Gastroesophageal sphincter (tissue), 4 donors: ENCODE measurements around the gene TBRG4. TPM values are rescaled to one million over a fixed set of nuclear protein-coding genes. Genes with fewer than 3 reads are reported as not detected.

Experiments
- ATAC-seq: fragments of 150-250 bp; one replicate; pipeline ENCODE4 v1.9.1; 2016; ENCODE audit warnings: mild to moderate bottlenecking, moderate library complexity
- H3K27ac ChIP-seq, 4 donors: fragments of 200-600 bp; sonication (generic) in 3 of 4; 1 replicate in 3 of 4; 2 replicates in 1 of 4; pipeline ENCODE4 v1.5.1; 2016 to 2019
- H3K27me3 ChIP-seq: fragments of 200-600 bp; sonication (generic); one replicate; pipeline ENCODE4 v1.5.1; 2019
- H3K36me3 ChIP-seq, 2 donors: fragments of 200-600 bp; sonication (generic); one replicate each; pipeline ENCODE4 v1.5.1; 2019; ENCODE audit warnings: control low read depth in 1 of 2
- H3K4me1 ChIP-seq, 3 donors: fragments of 200-600 bp; sonication (generic); 1 replicate in 2 of 3; 2 replicates in 1 of 3; pipeline ENCODE4 v1.5.1; 2016 to 2019; ENCODE audit warnings: control low read depth in 2 of 3
- H3K4me3 ChIP-seq, 2 donors: fragments of 200-600 bp; sonication (generic); one replicate each; pipeline ENCODE4 v1.5.1; 2019; ENCODE audit warnings: mild to moderate bottlenecking in 1 of 2, moderate library complexity in 1 of 2
- H3K9me3 ChIP-seq, 3 donors: fragments of 200-600 bp; sonication (generic); one replicate each; pipeline ENCODE4 v1.5.1; 2017 to 2019; ENCODE audit warnings: control low read depth in 2 of 3
- CTCF ChIP-seq, 4 experiments: fragments of 200-600 bp in 2 of 4; fragments of 450-650 bp in 2 of 4; sonication (generic) in 1 of 4; IDR thresholded peaks; one replicate each; pipeline ENCODE4 v1.5.1; 2017 to 2019; ENCODE audit warnings: antibody characterized with exemption in 4 of 4, mild to moderate bottlenecking in 2 of 4, moderate library complexity in 2 of 4
- EP300 ChIP-seq: sonication (generic); formaldehyde crosslinking; IDR thresholded peaks from one replicate; pipeline ENCODE4 v1.6.1; 2017; ENCODE audit warnings: antibody characterized with exemption, mild to moderate bottlenecking
- POLR2A ChIP-seq, 2 donors: fragments of 450-650 bp; IDR thresholded peaks; one replicate each; pipeline ENCODE4 v1.6.1; 2017; ENCODE audit warnings: antibody characterized with exemption in 2 of 2, mild to moderate bottlenecking in 2 of 2, moderate library complexity in 1 of 2
- POLR2AphosphoS5 ChIP-seq: sonication (generic); formaldehyde crosslinking; IDR thresholded peaks from one replicate; pipeline ENCODE4 v1.6.1; 2017; ENCODE audit warnings: antibody characterized with exemption
- WGBS, 2 donors: methylation state at CpG; one replicate each; pipeline ENCODE4 v1.1.5; 2018; ENCODE audit warnings: low coverage in 1 of 2; 5-methylcytosine and 5-hydroxymethylcytosine counted together
- total RNA-seq, 4 donors: library from RNA; depleted of rRNA; stranded (reverse); fragments of >200 nt; gene quantifications; one replicate each; pipeline ENCODE4 v1.1.0, GENCODE V29; 2016

TBRG4 gene
- total RNA-seq, 4 donors from 2014 or later = 38.7 to 66.6 (median 54.7) TPM

GRCh38 chr7:45080265-45080957, 31.1 kb downstream of the TBRG4 start:
- Histone ChIP-seq H3K9me3 (no peaks in the 10 kb centered on the region), H3K27ac (no peak overlapping the region), H3K36me3 (peaks cover 0 to 60% of the 10 kb centered on the region in 2 donors), H3K4me1 (no peaks in the 10 kb centered on the region), H3K4me3 (no peak overlapping the region), H3K27me3 (no peaks in the 10 kb centered on the region)
- 73 to 95% methylated on average over 3 to 5 of the region's 17 CpGs for WGBS, 2 donors
- TF ChIP-seq POLR2AphosphoS5 = no peak
- TF ChIP-seq POLR2A (IDR thresholded peaks at IDR 0.05) = no peak
- no peak for TF ChIP-seq CTCF (IDR thresholded peaks at IDR 0.05)
- no peak for TF ChIP-seq EP300
- ATAC-seq = no peak

- Histone ChIP-seq H3K4me1 (no peaks in the 10 kb centered on the region), H3K27ac (no peak overlapping the region), H3K36me3 (peaks cover 0 to 70% of the 10 kb centered on the region in 2 donors), H3K27me3 (no peaks in the 10 kb centered on the region), H3K4me3 (no peak overlapping the region), H3K9me3 (no peaks in the 10 kb centered on the region)
- no peak for TF ChIP-seq EP300
- 77 to 86% methylated on average over 7 to 8 of the region's 8 CpGs for WGBS, 2 donors
- ATAC-seq = no peak
Observed at GRCh38 chr7:45078125-45078681, 33.3 kb downstream of the TBRG4 start.

GRCh38 chr7:45077579-45077978, 33.9 kb downstream of the TBRG4 start:
- H3K27ac ChIP-seq = no peak overlapping the region
- ATAC-seq = no peak
- no peak for TF ChIP-seq POLR2AphosphoS5
- no peak for TF ChIP-seq EP300
- no peak for TF ChIP-seq CTCF (IDR thresholded peaks at IDR 0.05)
- no peak for TF ChIP-seq POLR2A (IDR thresholded peaks at IDR 0.05)
- no peaks in the 10 kb centered on the region for H3K27me3 ChIP-seq
- H3K4me3 ChIP-seq = no peak overlapping the region
- H3K4me1 ChIP-seq = no peaks in the 10 kb centered on the region
- H3K36me3 ChIP-seq = peaks cover 0 to 74% of the 10 kb centered on the region in 2 donors
- H3K9me3 ChIP-seq = no peaks in the 10 kb centered on the region
- 60% methylated on average over 1 of the region's 9 CpGs; no CpG with 5 or more reads in 1 of the 2 donors for WGBS, 2 donors

GRCh38 chr7:45076946-45077345, 34.6 kb downstream of the TBRG4 start:
- Histone ChIP-seq H3K36me3 (peaks cover 0 to 77% of the 10 kb centered on the region in 2 donors), H3K9me3 (no peaks in the 10 kb centered on the region), H3K27me3 (no peaks in the 10 kb centered on the region), H3K27ac (no peak overlapping the region), H3K4me3 (no peak overlapping the region), H3K4me1 (no peaks in the 10 kb centered on the region)
- no peak for ATAC-seq
- TF ChIP-seq CTCF (IDR thresholded peaks at IDR 0.05) = no peak
- no peak for TF ChIP-seq POLR2A (IDR thresholded peaks at IDR 0.05)
- TF ChIP-seq POLR2AphosphoS5 = no peak
- TF ChIP-seq EP300 = no peak
- WGBS, 2 donors = no CpG with 5 or more reads among the region's 5 CpGs

GRCh38 chr7:45075871-45076796, 35.4 kb downstream of the TBRG4 start:
- no peaks in the 10 kb centered on the region for H3K9me3 ChIP-seq
- TF ChIP-seq POLR2AphosphoS5 = no peak
- no peak for TF ChIP-seq CTCF (IDR thresholded peaks at IDR 0.05)
- no peak for TF ChIP-seq POLR2A (IDR thresholded peaks at IDR 0.05)
- no peak for TF ChIP-seq EP300
- ATAC-seq = no peak
- peaks cover 0 to 85% of the 10 kb centered on the region in 2 donors for H3K36me3 ChIP-seq
- no peaks in the 10 kb centered on the region for H3K27me3 ChIP-seq
- no peak overlapping the region for H3K4me3 ChIP-seq
- H3K4me1 ChIP-seq = no peaks in the 10 kb centered on the region
- 92 to 100% methylated on average over 2 to 6 of the region's 35 CpGs for WGBS, 2 donors
- no peak overlapping the region for H3K27ac ChIP-seq
